ENCODE results near the gene TOLLIP. TPM values are rescaled to one million over a fixed set of nuclear protein-coding genes. Genes with fewer than 3 reads are reported as not detected.

The TOLLIP gene
- total and polyA plus RNA-seq, 2 donors, result 10.9 to 25.4 TPM

DNA sequence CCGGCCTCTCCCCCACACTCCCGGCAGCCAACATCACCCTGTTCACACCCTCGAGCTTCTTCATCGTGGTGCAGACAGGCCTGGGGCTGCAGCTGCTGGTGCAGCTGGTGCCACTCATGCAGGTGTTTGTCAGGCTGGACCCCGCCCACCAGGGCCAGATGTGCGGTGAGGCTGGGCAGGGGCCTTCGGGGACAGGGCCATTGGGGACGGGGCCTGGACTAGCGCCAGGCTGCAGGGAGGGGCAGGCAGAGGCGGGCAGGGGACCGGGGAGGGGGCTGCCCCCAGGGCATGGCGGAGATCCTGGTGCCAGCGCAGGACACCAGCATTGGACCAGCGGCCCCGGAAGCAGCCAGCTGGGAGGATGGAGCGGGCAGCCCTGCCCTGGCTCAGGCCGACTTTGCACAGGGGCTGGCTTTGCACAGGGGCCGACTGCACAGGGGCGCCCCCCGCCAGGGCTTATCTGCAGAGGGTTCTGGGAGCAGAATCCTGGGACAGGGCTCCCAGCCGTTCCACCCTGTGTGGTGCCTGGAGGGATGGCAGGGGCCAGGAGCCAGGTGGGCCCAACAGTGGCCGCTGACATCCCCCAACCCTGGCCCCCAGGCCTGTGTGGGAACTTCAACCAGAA is 77.9 kb downstream of the TOLLIP start:
- no peak for DNase-seq (ENCODE audit: low read depth in 6 of 9, low spot score in 9 of 9)
- no peak overlapping the region for H3K27ac ChIP-seq (ENCODE audit: low read depth in 1 of 2, low read length in 1 of 2)
- no peaks in the 10 kb centered on the region for H3K36me3 ChIP-seq (ENCODE audit: control insufficient read depth in 2 of 2, insufficient read depth in 2 of 2, low read length in 1 of 2)
- H3K9me3 ChIP-seq (ENCODE audit: control insufficient read depth in 2 of 2, insufficient read depth in 1 of 2, low read length in 1 of 2), result no peaks in the 10 kb centered on the region
- WGBS, result 81% methylated on average over 22 of the region's 22 CpGs
- no peak overlapping the region for H3K4me3 ChIP-seq (ENCODE audit: low read length in 2 of 2)
- no peaks in the 10 kb centered on the region for H3K4me1 ChIP-seq (ENCODE audit: control insufficient read depth in 2 of 2, insufficient read depth in 2 of 2, low read length in 2 of 2)
- H3K27me3 ChIP-seq (ENCODE audit: control insufficient read depth in 2 of 2, insufficient read depth in 1 of 2, low read length in 1 of 2), result no peaks in the 10 kb centered on the region

DNA sequence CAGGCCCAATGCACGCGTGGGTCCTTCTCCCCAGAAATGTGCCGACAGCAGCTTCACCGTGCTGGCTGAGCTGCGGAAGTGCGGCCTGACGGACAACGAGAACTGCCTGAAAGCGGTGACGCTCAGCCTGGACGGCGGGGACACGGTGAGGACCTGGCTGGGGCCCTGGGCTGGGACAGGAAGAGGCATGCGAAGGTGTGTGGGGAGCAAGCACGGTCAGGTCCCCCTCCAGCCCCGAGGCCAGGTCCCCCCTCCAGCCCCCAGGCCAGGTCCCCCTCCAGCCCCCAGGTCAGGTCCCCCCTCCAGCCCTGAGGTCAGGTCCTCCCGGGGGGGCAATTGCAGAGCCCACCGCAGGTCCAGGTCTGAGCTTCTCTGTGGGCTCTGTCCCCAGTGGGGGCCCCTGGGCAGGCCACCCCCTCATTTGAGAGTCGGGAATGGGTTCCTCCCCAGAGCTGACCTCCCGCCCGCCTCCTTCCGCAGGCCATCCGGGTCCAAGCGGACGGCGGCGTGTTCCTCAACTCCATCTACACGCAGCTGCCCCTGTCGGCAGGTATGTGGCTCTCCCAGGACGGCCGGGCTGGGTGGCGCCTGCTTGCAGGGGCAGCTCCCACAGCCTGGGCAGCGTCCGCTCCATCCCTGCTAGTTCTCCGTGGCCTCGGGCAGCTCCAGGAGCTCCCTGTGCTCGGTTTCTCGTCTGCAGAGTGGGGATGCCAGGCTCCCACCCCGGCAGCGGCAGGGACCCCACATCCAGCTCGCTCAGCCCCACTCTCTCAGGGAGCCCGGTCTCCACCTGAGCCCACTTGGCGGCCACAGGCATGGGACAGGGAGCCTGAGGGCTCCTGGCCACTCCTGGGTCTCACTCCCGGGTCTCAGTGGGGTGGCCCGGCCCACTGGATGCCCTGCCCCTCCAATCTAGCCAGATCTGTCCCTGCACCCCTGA is 78.7 kb downstream of the TOLLIP start:
- Histone ChIP-seq H3K27me3 (ENCODE audit: control insufficient read depth in 2 of 2, insufficient read depth in 1 of 2, low read length in 1 of 2) (no peaks in the 10 kb centered on the region), H3K4me1 (ENCODE audit: control insufficient read depth in 2 of 2, insufficient read depth in 2 of 2, low read length in 2 of 2) (no peaks in the 10 kb centered on the region), H3K9me3 (ENCODE audit: control insufficient read depth in 2 of 2, insufficient read depth in 1 of 2, low read length in 1 of 2) (no peaks in the 10 kb centered on the region), H3K27ac (ENCODE audit: low read depth in 1 of 2, low read length in 1 of 2) (no peak overlapping the region), H3K4me3 (ENCODE audit: low read length in 2 of 2) (no peak overlapping the region), H3K36me3 (ENCODE audit: control insufficient read depth in 2 of 2, insufficient read depth in 2 of 2, low read length in 1 of 2) (no peaks in the 10 kb centered on the region)
- DNase-seq (ENCODE audit: low read depth in 6 of 9, low spot score in 9 of 9), result no peak
- 89% methylated on average over 45 of the region's 45 CpGs for WGBS

DNA sequence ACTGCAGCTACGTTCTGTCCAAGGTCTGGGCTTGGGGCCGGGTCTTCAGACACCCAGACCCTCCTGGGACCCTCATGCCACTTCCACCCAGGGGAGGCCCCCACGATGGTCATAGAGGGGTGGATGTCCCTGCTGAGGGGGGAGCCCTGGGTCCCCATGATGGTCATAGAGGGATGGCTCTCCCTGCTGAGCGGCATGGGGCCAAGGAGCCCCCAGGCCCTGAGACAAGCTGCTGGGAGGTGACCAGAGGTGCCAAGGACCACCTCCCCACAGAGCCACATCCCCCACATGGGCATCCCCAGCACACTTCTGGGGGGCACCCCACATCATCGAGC is 79.3 kb downstream of the TOLLIP start:
- peaks cover 0 to 3% of the 10 kb centered on the region in 2 donors for H3K27me3 ChIP-seq (ENCODE audit: control insufficient read depth in 2 of 2, insufficient read depth in 1 of 2, low read length in 1 of 2)
- no peaks in the 10 kb centered on the region for H3K36me3 ChIP-seq (ENCODE audit: control insufficient read depth in 2 of 2, insufficient read depth in 2 of 2, low read length in 1 of 2)
- no peaks in the 10 kb centered on the region for H3K4me1 ChIP-seq (ENCODE audit: control insufficient read depth in 2 of 2, insufficient read depth in 2 of 2, low read length in 2 of 2)
- H3K27ac ChIP-seq (ENCODE audit: low read depth in 1 of 2, low read length in 1 of 2), result no peak overlapping the region
- H3K9me3 ChIP-seq (ENCODE audit: control insufficient read depth in 2 of 2, insufficient read depth in 1 of 2, low read length in 1 of 2), result no peaks in the 10 kb centered on the region
- no peak for DNase-seq (ENCODE audit: low read depth in 6 of 9, low spot score in 9 of 9)
- H3K4me3 ChIP-seq (ENCODE audit: low read length in 2 of 2), result no peak overlapping the region
- WGBS, result 82% methylated on average over 5 of the region's 5 CpGs

DNA sequence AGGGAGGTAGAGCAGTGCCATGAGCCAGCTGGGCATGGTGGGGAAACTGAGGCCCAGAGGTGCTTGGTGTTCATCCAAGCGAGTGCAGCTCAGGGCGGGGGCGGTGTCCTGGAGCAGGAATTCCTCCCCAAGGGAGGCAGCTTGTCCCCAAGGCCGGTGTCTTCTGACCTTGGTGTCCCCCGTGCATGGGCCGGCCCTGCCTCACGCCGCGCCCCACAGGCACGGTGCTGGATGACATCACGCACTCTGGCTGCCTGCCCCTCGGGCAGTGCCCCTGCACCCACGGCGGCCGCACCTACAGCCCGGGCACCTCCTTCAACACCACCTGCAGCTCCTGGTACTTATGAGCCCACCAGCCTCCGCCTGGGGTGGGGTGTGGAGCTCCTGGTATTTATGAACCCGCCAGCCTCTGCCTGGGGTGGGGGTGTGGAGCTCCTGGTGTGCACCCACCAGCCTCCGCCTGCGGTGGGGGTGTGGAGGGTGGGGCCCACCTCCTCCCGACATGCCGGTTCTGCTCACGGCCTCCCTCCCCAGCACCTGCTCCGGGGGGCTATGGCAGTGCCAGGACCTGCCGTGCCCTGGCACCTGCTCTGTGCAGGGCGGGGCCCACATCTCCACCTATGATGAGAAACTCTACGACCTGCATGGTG is 79.8 kb downstream of the TOLLIP start:
- no peak overlapping the region for H3K4me3 ChIP-seq (ENCODE audit: low read length in 2 of 2)
- H3K27ac ChIP-seq (ENCODE audit: low read depth in 1 of 2, low read length in 1 of 2), result no peak overlapping the region
- H3K9me3 ChIP-seq (ENCODE audit: control insufficient read depth in 2 of 2, insufficient read depth in 1 of 2, low read length in 1 of 2), result no peaks in the 10 kb centered on the region
- H3K36me3 ChIP-seq (ENCODE audit: control insufficient read depth in 2 of 2, insufficient read depth in 2 of 2, low read length in 1 of 2), result no peaks in the 10 kb centered on the region
- peaks cover 0 to 5% of the 10 kb centered on the region in 2 donors for H3K27me3 ChIP-seq (ENCODE audit: control insufficient read depth in 2 of 2, insufficient read depth in 1 of 2, low read length in 1 of 2)
- H3K4me1 ChIP-seq (ENCODE audit: control insufficient read depth in 2 of 2, insufficient read depth in 2 of 2, low read length in 2 of 2), result no peaks in the 10 kb centered on the region
- no peak for DNase-seq (ENCODE audit: low read depth in 6 of 9, low spot score in 9 of 9)
- 92% methylated on average over 27 of the region's 27 CpGs for WGBS

DNA sequence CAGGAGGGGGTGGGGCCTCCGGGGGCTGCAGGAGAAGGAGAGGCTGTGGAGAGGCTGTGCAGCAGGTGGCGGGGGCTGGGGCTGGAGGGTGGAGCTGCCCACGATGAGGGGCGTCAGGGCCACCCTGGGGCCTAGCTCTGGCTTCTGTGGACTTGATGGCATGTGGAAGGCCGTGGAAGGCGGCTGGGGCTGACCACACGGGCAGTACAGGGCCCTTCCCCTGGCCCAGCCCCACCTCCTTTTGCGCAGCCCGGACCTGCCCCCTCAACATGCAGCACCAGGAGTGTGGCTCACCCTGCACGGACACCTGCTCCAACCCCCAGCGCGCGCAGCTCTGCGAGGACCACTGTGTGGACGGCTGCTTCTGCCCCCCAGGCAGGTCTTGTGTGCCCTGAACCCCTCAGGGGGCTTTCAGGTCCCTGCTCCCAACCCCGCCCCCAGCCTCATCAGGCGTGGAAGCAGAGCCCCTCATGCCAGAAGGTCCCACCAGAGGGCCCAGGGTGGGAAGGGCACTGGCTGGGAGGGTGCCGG is 80.4 kb downstream of the TOLLIP start:
- H3K27me3 ChIP-seq (ENCODE audit: control insufficient read depth in 2 of 2, insufficient read depth in 1 of 2, low read length in 1 of 2), result peaks cover 0 to 7% of the 10 kb centered on the region in 2 donors
- no peaks in the 10 kb centered on the region for H3K9me3 ChIP-seq (ENCODE audit: control insufficient read depth in 2 of 2, insufficient read depth in 1 of 2, low read length in 1 of 2)
- H3K4me3 ChIP-seq (ENCODE audit: low read length in 2 of 2), result no peak overlapping the region
- H3K4me1 ChIP-seq (ENCODE audit: control insufficient read depth in 2 of 2, insufficient read depth in 2 of 2, low read length in 2 of 2), result no peaks in the 10 kb centered on the region
- WGBS, result 79% methylated on average over 18 of the region's 18 CpGs
- no peak for DNase-seq (ENCODE audit: low read depth in 6 of 9, low spot score in 9 of 9)
- H3K36me3 ChIP-seq (ENCODE audit: control insufficient read depth in 2 of 2, insufficient read depth in 2 of 2, low read length in 1 of 2), result no peaks in the 10 kb centered on the region
- no peak overlapping the region for H3K27ac ChIP-seq (ENCODE audit: low read depth in 1 of 2, low read length in 1 of 2)

DNA sequence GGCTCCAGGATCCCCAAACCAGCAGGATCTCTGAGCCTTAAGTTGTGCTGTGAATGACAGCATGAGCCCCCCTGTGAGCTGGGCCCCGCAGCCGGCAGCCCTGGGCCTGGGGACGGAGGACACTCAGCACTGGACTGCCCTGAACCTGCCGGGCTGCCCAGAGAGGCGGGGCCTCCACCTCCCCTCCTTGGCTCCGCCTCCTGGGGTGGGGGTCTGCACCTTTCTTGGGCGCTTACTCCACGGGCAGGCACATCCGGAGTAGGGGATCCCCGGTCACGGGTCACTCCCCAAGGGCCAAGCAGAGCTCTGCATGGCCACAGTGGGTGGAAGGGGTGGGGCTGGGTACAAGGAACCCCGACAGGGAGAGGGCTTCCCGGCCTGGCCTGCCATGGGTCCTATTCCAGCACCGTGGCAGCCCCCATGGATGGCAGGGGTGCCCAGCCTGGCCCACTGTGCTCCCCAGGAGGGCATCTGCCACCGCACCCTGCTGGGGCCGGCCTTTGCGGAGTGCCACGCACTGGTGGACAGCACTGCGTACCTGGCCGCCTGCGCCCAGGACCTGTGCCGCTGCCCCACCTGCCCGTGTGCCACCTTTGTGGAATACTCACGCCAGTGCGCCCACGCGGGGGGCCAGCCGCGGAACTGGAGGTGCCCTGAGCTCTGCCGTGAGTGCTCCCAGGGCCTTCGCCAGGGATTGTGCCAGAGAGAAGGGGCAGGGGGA is 81.2 kb downstream of the TOLLIP start:
- peaks cover 0 to 8% of the 10 kb centered on the region in 2 donors for H3K27me3 ChIP-seq (ENCODE audit: control insufficient read depth in 2 of 2, insufficient read depth in 1 of 2, low read length in 1 of 2)

DNA sequence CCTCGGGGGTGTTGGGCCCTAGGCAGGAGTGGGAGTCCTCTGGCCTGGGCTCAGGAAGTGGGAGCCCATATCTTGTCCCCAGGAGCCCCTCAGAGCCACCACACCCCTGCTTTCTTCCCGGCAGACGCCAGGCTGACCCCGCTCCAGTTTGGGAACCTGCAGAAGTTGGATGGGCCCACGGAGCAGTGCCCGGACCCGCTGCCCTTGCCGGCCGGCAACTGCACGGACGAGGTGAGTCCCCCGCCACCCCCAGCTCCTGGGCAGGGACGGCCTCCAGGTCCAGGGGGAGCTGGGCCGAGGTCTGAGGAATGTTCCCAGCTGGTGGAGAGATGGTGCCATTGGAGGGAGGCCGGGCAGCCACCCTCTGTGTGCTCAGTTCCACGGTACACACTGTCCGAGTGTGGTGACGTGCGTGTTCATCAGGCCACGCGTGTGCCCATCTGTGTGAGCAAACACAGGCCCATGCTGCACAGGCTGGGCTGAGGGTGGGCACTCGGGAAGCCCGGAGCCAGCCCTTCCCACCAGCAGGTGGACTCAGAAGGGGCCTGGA is 81.8 kb downstream of the TOLLIP start:
- Histone ChIP-seq H3K36me3 (ENCODE audit: control insufficient read depth in 2 of 2, insufficient read depth in 2 of 2, low read length in 1 of 2) (no peaks in the 10 kb centered on the region), H3K9me3 (ENCODE audit: control insufficient read depth in 2 of 2, insufficient read depth in 1 of 2, low read length in 1 of 2) (no peaks in the 10 kb centered on the region), H3K4me3 (ENCODE audit: low read length in 2 of 2) (no peak overlapping the region), H3K27me3 (ENCODE audit: control insufficient read depth in 2 of 2, insufficient read depth in 1 of 2, low read length in 1 of 2) (peaks cover 0 to 8% of the 10 kb centered on the region in 2 donors), H3K4me1 (ENCODE audit: control insufficient read depth in 2 of 2, insufficient read depth in 2 of 2, low read length in 2 of 2) (no peaks in the 10 kb centered on the region), H3K27ac (ENCODE audit: low read depth in 1 of 2, low read length in 1 of 2) (no peak overlapping the region)
- WGBS, result 90% methylated on average over 23 of the region's 23 CpGs
- no peak for DNase-seq (ENCODE audit: low read depth in 6 of 9, low spot score in 9 of 9)

More for the DNA sequence above, 81.2 kb downstream of the TOLLIP start:
- no peak overlapping the region for H3K27ac ChIP-seq (ENCODE audit: low read depth in 1 of 2, low read length in 1 of 2)
- WGBS, result 90% methylated on average over 31 of the region's 31 CpGs
- no peaks in the 10 kb centered on the region for H3K9me3 ChIP-seq (ENCODE audit: control insufficient read depth in 2 of 2, insufficient read depth in 1 of 2, low read length in 1 of 2)
- no peaks in the 10 kb centered on the region for H3K4me1 ChIP-seq (ENCODE audit: control insufficient read depth in 2 of 2, insufficient read depth in 2 of 2, low read length in 2 of 2)
- no peak for DNase-seq (ENCODE audit: low read depth in 6 of 9, low spot score in 9 of 9)
- no peak overlapping the region for H3K4me3 ChIP-seq (ENCODE audit: low read length in 2 of 2)
- H3K36me3 ChIP-seq (ENCODE audit: control insufficient read depth in 2 of 2, insufficient read depth in 2 of 2, low read length in 1 of 2), result no peaks in the 10 kb centered on the region

DNA sequence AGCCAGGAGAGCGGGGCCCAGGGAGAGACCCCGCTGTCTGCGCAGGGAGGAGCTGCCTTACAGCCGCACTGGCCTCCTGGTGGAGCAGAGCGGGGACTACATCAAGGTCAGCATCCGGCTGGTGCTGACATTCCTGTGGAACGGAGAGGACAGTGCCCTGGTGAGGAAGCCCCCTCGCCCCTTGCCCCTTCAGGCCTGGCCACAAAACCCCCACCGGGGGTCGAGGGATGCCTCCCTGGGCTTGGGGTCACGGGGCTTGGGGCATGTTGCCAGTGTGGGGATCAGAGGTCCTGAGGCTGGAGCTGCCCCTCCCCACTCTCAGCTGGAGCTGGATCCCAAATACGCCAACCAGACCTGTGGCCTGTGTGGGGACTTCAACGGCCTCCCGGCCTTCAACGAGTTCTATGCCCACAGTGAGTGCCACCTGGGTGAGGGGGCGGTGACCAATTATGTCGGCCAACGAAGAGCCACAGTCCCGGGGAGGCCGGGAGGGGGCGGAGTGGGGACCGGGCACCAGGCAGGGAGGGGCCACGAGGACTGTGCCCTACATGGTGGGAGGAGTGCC is 82.4 kb downstream of the TOLLIP start:
- no peak overlapping the region for H3K27ac ChIP-seq (ENCODE audit: low read depth in 1 of 2, low read length in 1 of 2)
- WGBS, result 84% methylated on average over 23 of the region's 23 CpGs
- no peaks in the 10 kb centered on the region for H3K9me3 ChIP-seq (ENCODE audit: control insufficient read depth in 2 of 2, insufficient read depth in 1 of 2, low read length in 1 of 2)
- H3K36me3 ChIP-seq (ENCODE audit: control insufficient read depth in 2 of 2, insufficient read depth in 2 of 2, low read length in 1 of 2), result no peaks in the 10 kb centered on the region
- H3K4me3 ChIP-seq (ENCODE audit: low read length in 2 of 2), result no peak overlapping the region
- peaks cover 0 to 8% of the 10 kb centered on the region in 2 donors for H3K27me3 ChIP-seq (ENCODE audit: control insufficient read depth in 2 of 2, insufficient read depth in 1 of 2, low read length in 1 of 2)
- DNase-seq (ENCODE audit: low read depth in 6 of 9, low spot score in 9 of 9), result no peak
- no peaks in the 10 kb centered on the region for H3K4me1 ChIP-seq (ENCODE audit: control insufficient read depth in 2 of 2, insufficient read depth in 2 of 2, low read length in 2 of 2)
